Measurements from ENCODE around the gene CCDC85C.
"Not testable (repeated sequence)": the region's sequence is repeated elsewhere in the genome, so short reads cannot be mapped to it uniquely, and the experiment has no call there.

CCDC85C gene

GRCh38 chr14:99603471-99604277 is at the start of gene CCDC85C:
TSS of gene CCDC85C (minus strand) at chr14:99604207. CDS start at chr14:99603959, 248 bp downstream.
- no peak for DNase-seq (ENCODE audit: low spot score)

- DNase-seq (ENCODE audit: low spot score), result no peak
Observed at GRCh38 chr14:99651953-99652746, 48.1 kb upstream of the CCDC85C start.

GRCh38 chr14:99650189-99650588 is 46.2 kb upstream of the CCDC85C start:
- no peak for DNase-seq (ENCODE audit: low spot score)

GRCh38 chr14:99649643-99650042 is 45.6 kb upstream of the CCDC85C start:
- DNase-seq (ENCODE audit: low spot score), result no peak

GRCh38 chr14:99649219-99649618 is 45.2 kb upstream of the CCDC85C start:
- peak; percentile 76 for DNase-seq (ENCODE audit: low spot score)

GRCh38 chr14:99648027-99648784 is 44.2 kb upstream of the CCDC85C start:
- no peak for DNase-seq (ENCODE audit: low spot score)

GRCh38 chr14:99647411-99647810 is 43.4 kb upstream of the CCDC85C start:
- peak; percentile 82 for DNase-seq (ENCODE audit: low spot score)

- DNase-seq (ENCODE audit: low spot score), result no peak
Observed at GRCh38 chr14:99645545-99646505, 41.8 kb upstream of the CCDC85C start.

- peak; percentile 74 for DNase-seq (ENCODE audit: low spot score)
Observed at GRCh38 chr14:99644723-99645544, 40.9 kb upstream of the CCDC85C start, which contains the start of gene HHIPL1. TSS of gene HHIPL1 (plus strand) at chr14:99645129. CDS start at chr14:99645208, 79 bp downstream.

- DNase-seq (ENCODE audit: low spot score), result no peak
Observed at GRCh38 chr14:99644035-99644587, 40.1 kb upstream of the CCDC85C start.

- no peak for DNase-seq (ENCODE audit: low spot score)
Observed at GRCh38 chr14:99643343-99643742, 39.3 kb upstream of the CCDC85C start.

GRCh38 chr14:99642771-99643170 is 38.8 kb upstream of the CCDC85C start:
- DNase-seq (ENCODE audit: low spot score), result not testable (repeated sequence)

- no peak for DNase-seq (ENCODE audit: low spot score)
Observed at GRCh38 chr14:99637624-99638023, 33.6 kb upstream of the CCDC85C start.

- no peak for DNase-seq (ENCODE audit: low spot score)
Observed at GRCh38 chr14:99636487-99636886, 32.5 kb upstream of the CCDC85C start.

GRCh38 chr14:99635116-99635515 is 31.1 kb upstream of the CCDC85C start:
- no peak for DNase-seq (ENCODE audit: low spot score)

- no peak for DNase-seq (ENCODE audit: low spot score)
Observed at GRCh38 chr14:99634443-99634842, 30.4 kb upstream of the CCDC85C start.

GRCh38 chr14:99633918-99634317 is 29.9 kb upstream of the CCDC85C start:
- no peak for DNase-seq (ENCODE audit: low spot score)

- DNase-seq (ENCODE audit: low spot score), result no peak
Observed at GRCh38 chr14:99633141-99633540, 29.1 kb upstream of the CCDC85C start.

- no peak for DNase-seq (ENCODE audit: low spot score)
Observed at GRCh38 chr14:99632410-99633035, 28.5 kb upstream of the CCDC85C start.
